ENCODE results near the gene ETV6.

ETV6 gene

DNA sequence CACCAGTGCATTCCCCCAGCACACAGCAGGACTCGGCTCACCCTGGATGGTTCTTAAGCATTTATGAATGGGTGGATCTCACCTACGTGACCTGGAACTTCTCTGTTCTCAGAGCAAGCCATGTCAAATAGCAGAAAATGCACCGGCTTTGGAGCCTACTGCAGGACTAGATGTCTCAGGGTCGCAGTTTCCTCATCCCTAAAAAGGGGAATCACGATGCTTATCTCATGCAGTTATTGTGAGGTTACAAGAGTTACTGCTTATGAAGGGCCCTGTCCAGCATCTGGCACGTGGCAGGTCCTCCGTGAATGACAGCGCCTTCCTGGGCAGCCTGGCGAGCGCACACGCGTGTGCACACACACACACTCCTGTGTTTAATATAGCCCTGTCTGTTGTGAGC is 128.5 kb downstream of the ETV6 start:
- in situ Hi-C loops (cut with HindIII; ENCODE audit: low sequenced_read_pairs) = no loop called here

DNA sequence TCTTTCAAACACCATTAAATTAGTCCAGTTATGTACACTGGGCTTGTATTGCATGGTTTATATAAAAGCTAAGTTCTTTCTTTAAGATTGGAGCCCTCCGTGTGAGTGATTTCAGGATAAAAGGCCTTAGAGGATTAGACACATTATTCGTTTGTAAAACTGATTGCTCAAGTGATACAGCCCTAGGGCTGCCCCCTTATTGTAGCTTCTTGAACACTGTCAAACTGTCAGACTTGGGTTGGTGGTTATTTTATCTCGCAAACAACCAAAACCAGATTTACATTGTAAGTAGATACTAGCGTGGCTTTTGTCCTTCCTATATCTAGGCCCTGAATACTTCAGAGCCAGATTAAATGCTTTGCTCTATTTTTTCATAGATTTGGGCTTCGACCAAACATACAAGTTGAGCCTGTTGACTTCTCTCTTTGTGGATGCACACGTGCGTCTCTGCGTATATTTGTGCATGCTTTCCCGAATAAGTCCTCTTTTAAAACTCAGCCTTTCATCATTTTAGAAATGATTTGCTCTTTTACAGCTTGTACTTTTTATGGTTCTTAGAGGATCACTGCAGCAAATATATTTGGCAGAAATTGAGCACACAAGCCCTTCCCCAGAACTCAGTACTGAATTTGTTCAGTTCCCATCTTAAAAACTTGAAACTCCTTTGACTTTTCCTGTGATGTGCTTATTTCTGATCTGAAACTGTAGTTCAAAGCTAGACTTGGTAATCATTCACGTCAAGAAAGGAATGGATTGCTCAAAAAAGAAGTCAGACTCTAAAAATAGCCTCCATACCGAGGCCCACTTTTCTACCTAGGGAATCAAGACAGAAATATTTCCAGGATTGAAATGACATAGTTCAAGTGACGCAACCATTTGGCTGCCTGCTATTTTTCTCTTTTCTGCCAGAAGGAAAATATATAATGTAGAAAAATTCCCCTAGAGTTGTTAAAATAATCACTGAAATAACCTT is 129.5 kb downstream of the ETV6 start:
- peak; percentile 67 for DNase-seq (ENCODE audit: low read depth, low spot score)
- in situ Hi-C loops (cut with HindIII; ENCODE audit: low sequenced_read_pairs) = no loop called here
- TF ChIP-seq, protein P1, sequence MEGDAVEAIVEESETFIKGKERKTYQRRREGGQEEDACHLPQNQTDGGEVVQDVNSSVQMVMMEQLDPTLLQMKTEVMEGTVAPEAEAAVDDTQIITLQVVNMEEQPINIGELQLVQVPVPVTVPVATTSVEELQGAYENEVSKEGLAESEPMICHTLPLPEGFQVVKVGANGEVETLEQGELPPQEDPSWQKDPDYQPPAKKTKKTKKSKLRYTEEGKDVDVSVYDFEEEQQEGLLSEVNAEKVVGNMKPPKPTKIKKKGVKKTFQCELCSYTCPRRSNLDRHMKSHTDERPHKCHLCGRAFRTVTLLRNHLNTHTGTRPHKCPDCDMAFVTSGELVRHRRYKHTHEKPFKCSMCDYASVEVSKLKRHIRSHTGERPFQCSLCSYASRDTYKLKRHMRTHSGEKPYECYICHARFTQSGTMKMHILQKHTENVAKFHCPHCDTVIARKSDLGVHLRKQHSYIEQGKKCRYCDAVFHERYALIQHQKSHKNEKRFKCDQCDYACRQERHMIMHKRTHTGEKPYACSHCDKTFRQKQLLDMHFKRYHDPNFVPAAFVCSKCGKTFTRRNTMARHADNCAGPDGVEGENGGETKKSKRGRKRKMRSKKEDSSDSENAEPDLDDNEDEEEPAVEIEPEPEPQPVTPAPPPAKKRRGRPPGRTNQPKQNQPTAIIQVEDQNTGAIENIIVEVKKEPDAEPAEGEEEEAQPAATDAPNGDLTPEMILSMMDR (IDR thresholded peaks at IDR 0.05; ENCODE audit: low read depth, low read length) = no peak
- no peak overlapping the region for H3K4me3 ChIP-seq (ENCODE audit: low read depth, low read length)

More for the DNA sequence above, 128.5 kb downstream of the ETV6 start:
- H3K4me3 ChIP-seq (ENCODE audit: low read depth, low read length) = no peak overlapping the region
- DNase-seq (ENCODE audit: low read depth, low spot score) = no peak
- TF ChIP-seq, protein P1 (IDR thresholded peaks at IDR 0.05; ENCODE audit: low read depth, low read length) = no peak

DNA sequence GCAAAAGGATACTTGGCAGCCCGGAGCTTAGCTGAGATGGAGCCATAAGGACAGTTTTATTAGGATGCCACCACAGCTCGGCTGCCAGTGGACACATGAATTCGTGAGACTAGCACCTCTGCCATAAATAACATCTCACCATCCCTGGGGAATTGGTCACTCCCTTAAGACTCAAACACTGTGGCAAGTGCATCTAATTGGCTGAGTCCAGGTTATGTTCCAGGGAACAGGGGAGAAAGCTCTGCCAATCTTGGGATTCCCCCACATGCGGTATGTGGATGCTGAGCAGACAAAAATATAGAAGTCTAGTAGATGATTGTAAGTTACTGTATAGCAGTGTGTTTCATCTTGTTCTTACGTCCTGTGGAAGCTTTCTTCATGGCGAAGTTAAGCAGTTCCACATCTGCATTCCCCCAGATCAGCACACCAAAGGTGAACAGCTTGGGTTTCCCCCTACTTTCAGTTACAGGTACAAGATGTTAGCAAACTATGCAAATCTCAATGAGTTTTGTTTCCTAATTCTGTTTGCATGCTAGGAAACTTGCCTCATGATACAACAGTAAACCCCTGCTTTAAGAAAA is 131.1 kb downstream of the ETV6 start:
- no peak overlapping the region for H3K4me3 ChIP-seq (ENCODE audit: low read depth, low read length)
- TF ChIP-seq, protein P1 (IDR thresholded peaks at IDR 0.05; ENCODE audit: low read depth, low read length) = no peak
- DNase-seq (ENCODE audit: low read depth, low spot score) = no peak

DNA sequence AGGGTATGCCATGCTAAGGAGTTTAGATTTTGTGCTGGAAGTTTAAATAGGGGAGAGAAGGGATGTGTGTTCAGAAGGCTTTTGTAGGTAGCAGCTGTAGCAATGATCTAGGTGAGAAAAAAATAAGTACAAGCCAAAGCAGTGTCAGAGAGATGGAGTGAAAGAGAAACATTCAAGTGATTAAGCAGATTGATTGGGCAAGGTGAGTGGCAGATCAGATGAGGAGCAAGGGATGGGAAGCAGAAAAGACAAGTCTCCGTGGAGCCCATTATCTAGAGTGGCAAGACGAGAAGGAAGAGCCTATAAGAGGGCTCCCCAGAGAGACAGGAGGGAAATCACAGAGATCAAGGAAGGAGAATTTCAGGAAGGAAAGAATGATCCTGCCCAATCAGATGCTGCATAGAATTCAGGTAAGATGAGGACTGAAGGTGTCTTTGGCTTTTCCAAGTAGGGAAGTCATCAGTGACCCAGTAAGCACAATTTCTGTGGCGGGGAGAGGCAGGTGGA is 133.5 kb downstream of the ETV6 start:
- no peak overlapping the region for H3K4me3 ChIP-seq (ENCODE audit: low read depth, low read length)
- no peak for DNase-seq (ENCODE audit: low read depth, low spot score)
- TF ChIP-seq, protein P1 (IDR thresholded peaks at IDR 0.05; ENCODE audit: low read depth, low read length) = no peak
- in situ Hi-C loops (cut with HindIII; ENCODE audit: low sequenced_read_pairs) = no loop called here

More for the DNA sequence above, 131.1 kb downstream of the ETV6 start:
- in situ Hi-C loops (cut with HindIII; ENCODE audit: low sequenced_read_pairs) = no loop called here

DNA sequence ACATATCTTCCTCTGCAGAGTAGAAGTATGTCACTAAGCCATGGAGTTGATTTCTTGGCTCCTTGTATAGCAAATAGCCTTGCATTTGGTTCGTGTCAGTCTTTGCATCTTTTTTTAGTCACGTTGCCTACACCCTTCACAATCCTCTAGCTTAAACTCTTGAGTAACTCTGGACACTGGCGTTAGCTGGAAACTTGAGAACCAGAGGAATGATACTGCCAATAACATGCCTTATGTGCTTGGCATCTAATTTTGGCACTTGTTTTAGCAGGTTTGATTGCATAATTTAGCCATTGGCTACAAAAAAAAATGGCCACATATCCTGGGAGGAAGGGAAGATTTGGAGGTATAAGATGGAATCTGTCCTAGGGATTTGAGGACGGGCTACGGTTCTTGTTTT is 136.2 kb downstream of the ETV6 start:
- in situ Hi-C loops (cut with HindIII; ENCODE audit: low sequenced_read_pairs) = no loop called here
- DNase-seq (ENCODE audit: low read depth, low spot score) = no peak
- TF ChIP-seq, protein P1 (IDR thresholded peaks at IDR 0.05; ENCODE audit: low read depth, low read length) = no peak
- no peak overlapping the region for H3K4me3 ChIP-seq (ENCODE audit: low read depth, low read length)

DNA sequence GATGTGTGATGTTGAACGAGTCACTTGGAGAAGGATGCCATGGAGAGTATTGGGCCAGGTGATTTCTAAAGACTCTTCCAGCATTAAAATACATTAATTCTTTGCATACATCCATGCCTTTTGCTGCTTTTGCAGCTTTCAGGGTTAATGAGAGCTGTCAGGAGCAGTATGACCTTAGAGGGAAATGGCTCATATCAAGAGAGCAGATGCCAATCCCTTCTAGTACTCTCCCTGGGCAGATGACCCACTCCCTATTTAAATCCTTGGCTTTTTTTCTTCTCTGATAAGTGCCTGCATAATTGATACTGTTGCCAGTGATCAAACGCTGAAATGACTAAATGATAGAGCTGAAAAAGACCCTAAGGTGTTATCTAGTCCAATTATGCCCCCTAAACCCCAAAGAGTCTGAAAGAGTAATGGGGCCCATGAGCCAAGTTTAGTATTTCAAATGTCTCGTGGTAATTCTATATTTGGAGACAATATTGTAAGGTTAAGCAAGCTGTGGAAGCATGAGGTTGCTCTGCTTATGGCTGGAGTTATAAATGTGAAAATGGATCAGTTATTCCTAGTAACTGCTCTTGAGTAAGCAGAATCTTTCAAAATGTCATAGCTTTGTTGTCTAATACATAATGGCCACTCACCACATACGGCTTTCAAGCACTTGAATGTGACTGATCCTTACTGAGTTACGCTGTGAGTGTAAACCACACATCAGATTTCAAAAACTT is 137.3 kb downstream of the ETV6 start:
- in situ Hi-C loops (cut with HindIII; ENCODE audit: low sequenced_read_pairs) = no loop called here
- TF ChIP-seq, protein P1 (IDR thresholded peaks at IDR 0.05; ENCODE audit: low read depth, low read length) = no peak
- no peak overlapping the region for H3K4me3 ChIP-seq (ENCODE audit: low read depth, low read length)
- no peak for DNase-seq (ENCODE audit: low read depth, low spot score)
